HS-5 (cell line): ENCODE data around the gene CYP3A7.
"Not testable (repeated sequence)": the region's sequence is repeated elsewhere in the genome, so short reads cannot be mapped to it uniquely, and the experiment has no call there.

Experiments
- DNase-seq: peaks from one replicate; pipeline ENCODE4 v3.0.0-alpha.2; 2012; ENCODE audit warnings: low read depth

CYP3A7 gene

GRCh38 chr7:99699946-99700345 lies 35.0 kb downstream of the CYP3A7 start:
- no peak for DNase-seq

GRCh38 chr7:99698867-99699730 lies 35.9 kb downstream of the CYP3A7 start:
- DNase-seq, result not testable (repeated sequence)

- no peak for DNase-seq
Observed at GRCh38 chr7:99694912-99695304, 40.1 kb downstream of the CYP3A7 start.

GRCh38 chr7:99694201-99694911 lies 40.6 kb downstream of the CYP3A7 start:
- no peak for DNase-seq

- no peak for DNase-seq
Observed at GRCh38 chr7:99693427-99694200, 41.4 kb downstream of the CYP3A7 start.

GRCh38 chr7:99693100-99693426 lies 41.9 kb downstream of the CYP3A7 start:
- DNase-seq, result no peak

- not testable (repeated sequence) for DNase-seq
Observed at GRCh38 chr7:99692563-99692962, 42.4 kb downstream of the CYP3A7 start.

- DNase-seq, result not testable (repeated sequence)
Observed at GRCh38 chr7:99691658-99692057, 43.3 kb downstream of the CYP3A7 start.

GRCh38 chr7:99690918-99691317 lies 44.1 kb downstream of the CYP3A7 start:
- DNase-seq, result not testable (repeated sequence)

- DNase-seq, result not testable (repeated sequence)
Observed at GRCh38 chr7:99685871-99686608, 49.0 kb downstream of the CYP3A7 start.

GRCh38 chr7:99685129-99685758 lies 49.8 kb downstream of the CYP3A7 start:
- DNase-seq, result no peak

GRCh38 chr7:99679400-99680191 lies 55.4 kb downstream of the CYP3A7 start, which contains the start of gene CYP3A5:
CYP3A5 (minus strand) TSS chr7:99679996; CDS start chr7:99679896, 100 bp downstream.
- DNase-seq, result no peak

GRCh38 chr7:99679032-99679399 lies 56.0 kb downstream of the CYP3A7 start:
- DNase-seq, result no peak

- no peak for DNase-seq
Observed at GRCh38 chr7:99677648-99678045, 57.3 kb downstream of the CYP3A7 start.

- no peak for DNase-seq
Observed at GRCh38 chr7:99677013-99677647, 57.9 kb downstream of the CYP3A7 start.

GRCh38 chr7:99674995-99675742 lies 59.8 kb downstream of the CYP3A7 start:
- DNase-seq, result no peak

GRCh38 chr7:99672573-99672972 lies 62.4 kb downstream of the CYP3A7 start:
- no peak for DNase-seq

- no peak for DNase-seq
Observed at GRCh38 chr7:99669782-99670181, 65.2 kb downstream of the CYP3A7 start.

GRCh38 chr7:99668541-99668940 lies 66.5 kb downstream of the CYP3A7 start:
- DNase-seq, result no peak
